Glutamatergic neuron (in vitro differentiated cells): ENCODE data around the gene CSRNP3. TPM values are rescaled to one million over a fixed set of nuclear protein-coding genes. Genes with fewer than 3 reads are reported as not detected.
A peak's percentile ranks its signal among the peaks of the same experiment; 100 is the strongest.

Experiments used
- DNase-seq: peaks from one replicate; pipeline ENCODE4 v3.0.0; 2022
- H3K27ac Mint-ChIP-seq: one replicate; pipeline ENCODE4 v1.8.0; 2020; ENCODE audit warnings: mild to moderate bottlenecking, mixed read lengths, inconsistent platforms; ENCODE audit not compliant: unreplicated experiment
- H3K27me3 Mint-ChIP-seq: one replicate; pipeline ENCODE4 v1.8.0; 2020; ENCODE audit warnings: mild to moderate bottlenecking, moderate library complexity, mixed read lengths, inconsistent platforms; ENCODE audit not compliant: unreplicated experiment
- H3K36me3 Mint-ChIP-seq: one replicate; pipeline ENCODE4 v1.8.0; 2020; ENCODE audit warnings: mild to moderate bottlenecking, mixed read lengths, inconsistent platforms; ENCODE audit not compliant: unreplicated experiment
- H3K4me1 Mint-ChIP-seq: one replicate; pipeline ENCODE4 v1.8.0; 2020; ENCODE audit warnings: mild to moderate bottlenecking, low read depth, mixed read lengths, inconsistent platforms; ENCODE audit not compliant: unreplicated experiment
- H3K4me3 Mint-ChIP-seq: one replicate; pipeline ENCODE4 v1.8.0; 2020; ENCODE audit warnings: mild to moderate bottlenecking, mixed read lengths, inconsistent platforms; ENCODE audit not compliant: unreplicated experiment
- H3K9me3 Mint-ChIP-seq: one replicate; pipeline ENCODE4 v1.8.0; 2020; ENCODE audit warnings: mild to moderate bottlenecking, moderate library complexity, mixed read lengths, inconsistent platforms; ENCODE audit not compliant: unreplicated experiment
- long read RNA-seq: library from polyadenylated mRNA; unstranded; transcript quantifications from one replicate; pipeline ENCODE4 v2.0.0, GENCODE V29; 2020; ENCODE audit not compliant: unreplicated experiment
- total RNA-seq: library from RNA; stranded (reverse); fragmentation: NEBNext Ultra II Directional; extraction: Animal tissue kit (Norgen Biotek cat#: 25700); gene quantifications from one replicate; pipeline ENCODE4 v1.2.1, GENCODE V29; 2021; ENCODE audit not compliant: unreplicated experiment
- TF ChIP-seq, protein P1 (sequence below): fragments of 200-600 bp; sonication (generic); IDR thresholded peaks from one replicate; pipeline ENCODE4 v1.5.0; 2021; ENCODE audit not compliant: partially characterized antibody, unreplicated experiment

CSRNP3 gene, protein sequence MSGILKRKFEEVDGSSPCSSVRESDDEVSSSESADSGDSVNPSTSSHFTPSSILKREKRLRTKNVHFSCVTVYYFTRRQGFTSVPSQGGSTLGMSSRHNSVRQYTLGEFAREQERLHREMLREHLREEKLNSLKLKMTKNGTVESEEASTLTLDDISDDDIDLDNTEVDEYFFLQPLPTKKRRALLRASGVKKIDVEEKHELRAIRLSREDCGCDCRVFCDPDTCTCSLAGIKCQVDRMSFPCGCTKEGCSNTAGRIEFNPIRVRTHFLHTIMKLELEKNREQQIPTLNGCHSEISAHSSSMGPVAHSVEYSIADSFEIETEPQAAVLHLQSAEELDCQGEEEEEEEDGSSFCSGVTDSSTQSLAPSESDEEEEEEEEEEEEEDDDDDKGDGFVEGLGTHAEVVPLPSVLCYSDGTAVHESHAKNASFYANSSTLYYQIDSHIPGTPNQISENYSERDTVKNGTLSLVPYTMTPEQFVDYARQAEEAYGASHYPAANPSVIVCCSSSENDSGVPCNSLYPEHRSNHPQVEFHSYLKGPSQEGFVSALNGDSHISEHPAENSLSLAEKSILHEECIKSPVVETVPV
- total RNA-seq: 23.0 TPM
- long read RNA-seq, partial matches to known transcripts: 1 of 2 reads
- long read RNA-seq, other reads (novel, unspliced or antisense): 0 of 2 reads

DNA sequence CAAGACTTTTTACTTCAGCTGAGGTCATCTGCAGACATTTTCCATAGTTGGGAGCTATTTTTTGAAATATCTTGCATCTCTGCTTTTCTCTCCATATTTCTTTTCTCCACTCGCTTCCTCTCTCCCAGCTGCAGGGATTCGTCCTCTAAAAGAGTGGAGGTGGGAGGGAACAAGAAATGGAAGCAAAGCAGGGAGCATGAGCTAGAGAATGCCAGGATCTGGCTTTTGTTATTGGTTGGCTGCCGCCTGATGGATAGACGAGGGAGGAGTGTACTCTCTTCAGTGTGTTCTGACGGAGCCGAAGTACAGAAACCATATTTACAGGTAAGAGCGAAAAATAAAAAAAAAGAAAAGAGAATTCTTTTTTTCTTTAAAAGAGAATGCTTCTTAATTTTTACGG is at the start of gene CSRNP3:
Gene CSRNP3 (plus strand): TSS at position 282 of the 400 bp plus-strand sequence. CDS start 125,368 bp downstream, outside the sequence.
- peak within 1 kb of the TSS; percentile 62 for H3K27ac Mint-ChIP-seq
- no peaks in the 10 kb centered on the region for H3K27me3 Mint-ChIP-seq
- no peaks in the 10 kb centered on the region for H3K9me3 Mint-ChIP-seq
- no peaks in the 10 kb centered on the region for H3K36me3 Mint-ChIP-seq
- peak within 1 kb of the TSS; percentile 95 for H3K4me3 Mint-ChIP-seq
- DNase-seq: peak; percentile 41
- TF ChIP-seq, protein P1, sequence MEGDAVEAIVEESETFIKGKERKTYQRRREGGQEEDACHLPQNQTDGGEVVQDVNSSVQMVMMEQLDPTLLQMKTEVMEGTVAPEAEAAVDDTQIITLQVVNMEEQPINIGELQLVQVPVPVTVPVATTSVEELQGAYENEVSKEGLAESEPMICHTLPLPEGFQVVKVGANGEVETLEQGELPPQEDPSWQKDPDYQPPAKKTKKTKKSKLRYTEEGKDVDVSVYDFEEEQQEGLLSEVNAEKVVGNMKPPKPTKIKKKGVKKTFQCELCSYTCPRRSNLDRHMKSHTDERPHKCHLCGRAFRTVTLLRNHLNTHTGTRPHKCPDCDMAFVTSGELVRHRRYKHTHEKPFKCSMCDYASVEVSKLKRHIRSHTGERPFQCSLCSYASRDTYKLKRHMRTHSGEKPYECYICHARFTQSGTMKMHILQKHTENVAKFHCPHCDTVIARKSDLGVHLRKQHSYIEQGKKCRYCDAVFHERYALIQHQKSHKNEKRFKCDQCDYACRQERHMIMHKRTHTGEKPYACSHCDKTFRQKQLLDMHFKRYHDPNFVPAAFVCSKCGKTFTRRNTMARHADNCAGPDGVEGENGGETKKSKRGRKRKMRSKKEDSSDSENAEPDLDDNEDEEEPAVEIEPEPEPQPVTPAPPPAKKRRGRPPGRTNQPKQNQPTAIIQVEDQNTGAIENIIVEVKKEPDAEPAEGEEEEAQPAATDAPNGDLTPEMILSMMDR: no peak
- H3K4me1 Mint-ChIP-seq: peaks cover 50% of the 10 kb centered on the region

DNA sequence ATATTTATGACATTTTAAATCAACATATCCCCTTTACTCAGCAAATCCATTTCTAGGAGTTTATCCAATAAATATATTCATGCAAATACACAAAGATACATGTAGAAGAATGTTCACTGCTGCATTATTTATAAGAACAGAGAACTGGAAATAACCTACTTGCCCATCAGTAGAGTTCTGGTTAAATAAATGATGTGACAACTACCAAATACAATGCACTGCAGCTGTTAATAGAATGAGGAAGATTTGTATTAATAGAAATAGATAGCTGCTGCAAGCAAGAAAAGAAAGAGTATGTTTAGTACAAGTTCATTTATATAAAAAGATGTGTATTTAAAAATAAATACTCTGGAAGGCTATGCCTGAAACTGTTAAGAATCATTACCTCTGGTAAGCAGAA is 49.3 kb upstream of the CSRNP3 start:
- DNase-seq: no peak
- H3K4me1 Mint-ChIP-seq: no peaks in the 10 kb centered on the region
- no peaks in the 10 kb centered on the region for H3K27me3 Mint-ChIP-seq
- no peak overlapping the region for H3K4me3 Mint-ChIP-seq
- no peak overlapping the region for H3K27ac Mint-ChIP-seq
- peaks cover 15% of the 10 kb centered on the region for H3K36me3 Mint-ChIP-seq
- H3K9me3 Mint-ChIP-seq: peaks cover 12% of the 10 kb centered on the region
- TF ChIP-seq, protein P1: no peak

DNA sequence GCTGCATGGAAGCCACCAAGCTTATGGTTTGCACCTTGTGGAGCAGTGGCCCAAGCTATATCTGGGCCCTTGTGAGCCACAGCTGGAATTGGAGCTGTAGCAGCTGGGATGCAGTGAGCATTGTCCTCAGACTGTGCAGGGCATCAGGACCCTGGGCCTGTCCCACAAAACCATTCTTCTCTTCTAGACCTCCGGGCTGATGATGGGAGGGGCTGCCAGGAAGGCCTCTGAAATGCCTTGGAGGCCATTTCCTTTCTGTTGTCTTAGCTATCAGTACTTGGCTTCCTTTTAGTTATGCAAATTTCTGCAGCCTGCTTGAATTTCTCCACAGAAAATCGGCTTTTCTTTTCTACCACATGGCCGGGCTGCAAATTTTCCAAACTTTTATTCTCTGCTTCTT is 46.4 kb upstream of the CSRNP3 start:
- H3K27me3 Mint-ChIP-seq: peaks cover 2% of the 10 kb centered on the region
- peaks cover 5% of the 10 kb centered on the region for H3K9me3 Mint-ChIP-seq
- no peaks in the 10 kb centered on the region for H3K4me1 Mint-ChIP-seq
- no peak for DNase-seq
- peaks cover 15% of the 10 kb centered on the region for H3K36me3 Mint-ChIP-seq
- no peak overlapping the region for H3K4me3 Mint-ChIP-seq
- H3K27ac Mint-ChIP-seq: no peak overlapping the region
- TF ChIP-seq, protein P1: no peak

DNA sequence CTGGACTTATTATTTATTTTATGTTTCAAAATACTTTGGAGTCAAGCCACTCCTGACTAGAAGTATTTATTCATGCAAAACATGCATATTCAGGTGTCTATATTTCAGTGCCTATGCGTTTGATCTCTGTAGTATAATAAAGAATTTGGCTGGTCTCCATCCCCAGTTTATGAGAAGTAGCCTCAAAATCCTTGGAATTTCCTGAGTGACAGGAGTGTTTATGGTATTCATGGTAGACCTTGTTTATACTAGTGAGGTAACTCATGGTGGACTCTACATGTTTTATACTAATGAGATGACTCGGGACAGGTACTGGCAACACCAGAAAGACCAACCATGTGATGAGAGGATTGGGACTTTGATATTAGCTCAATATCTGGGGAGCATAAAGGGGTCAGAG is 43.9 kb upstream of the CSRNP3 start:
- Mint-ChIP-seq H3K9me3 (peaks cover 5% of the 10 kb centered on the region), H3K27me3 (peaks cover 2% of the 10 kb centered on the region), H3K36me3 (peaks cover 15% of the 10 kb centered on the region), H3K4me1 (no peaks in the 10 kb centered on the region), H3K4me3 (no peak overlapping the region), H3K27ac (no peak overlapping the region)
- TF ChIP-seq, protein P1: no peak
- no peak for DNase-seq

DNA sequence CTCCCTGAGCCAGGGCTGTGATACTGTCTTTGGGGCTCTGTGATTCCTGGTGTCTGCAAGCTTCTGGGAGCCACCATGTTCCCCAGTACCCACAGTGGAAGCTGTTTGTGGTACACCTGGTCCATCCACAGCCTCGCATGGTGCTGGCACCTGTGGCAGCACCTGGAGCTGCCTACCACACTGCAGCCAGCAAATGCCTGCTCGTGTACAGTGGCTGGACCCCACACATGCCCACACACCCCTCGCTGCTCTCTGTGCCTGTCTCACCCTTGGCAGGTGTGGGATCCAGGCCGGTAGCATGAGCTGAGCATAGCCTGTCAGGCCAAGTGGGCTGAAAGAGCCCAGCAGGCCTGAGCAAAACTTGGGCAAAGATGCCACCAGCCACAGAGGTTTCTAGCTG is 41.8 kb upstream of the CSRNP3 start:
- Mint-ChIP-seq H3K9me3 (peaks cover 5% of the 10 kb centered on the region), H3K27ac (no peak overlapping the region), H3K4me1 (no peaks in the 10 kb centered on the region), H3K4me3 (no peak overlapping the region), H3K36me3 (peaks cover 4% of the 10 kb centered on the region), H3K27me3 (peaks cover 2% of the 10 kb centered on the region)
- no peak for DNase-seq
- TF ChIP-seq, protein P1: no peak
